GM18951 (cell line): Measurements from ENCODE around the gene COG4.

Experiments
- POLR2A ChIP-seq: IDR thresholded peaks from 4 replicates; pipeline ENCODE4 v1.6.1; 2011; ENCODE audit warnings: mild to moderate bottlenecking; ENCODE audit not compliant: insufficient read length, insufficient read depth; ENCODE audit errors: extremely low read depth
- in situ Hi-C: fragments of 300-500 bp; cut with MboI; formaldehyde crosslinking; loops from one replicate; pipeline ENCODE4 v1.12.0; 2022; ENCODE audit warnings: low sequenced_read_pairs, mixed read lengths, inconsistent platforms; ENCODE audit not compliant: unreplicated experiment

COG4 gene

GRCh38 chr16:70433458-70434103, 89.8 kb downstream of the COG4 start:
- no peak for TF ChIP-seq POLR2A
- in situ Hi-C loops, result no loop called here

DNA sequence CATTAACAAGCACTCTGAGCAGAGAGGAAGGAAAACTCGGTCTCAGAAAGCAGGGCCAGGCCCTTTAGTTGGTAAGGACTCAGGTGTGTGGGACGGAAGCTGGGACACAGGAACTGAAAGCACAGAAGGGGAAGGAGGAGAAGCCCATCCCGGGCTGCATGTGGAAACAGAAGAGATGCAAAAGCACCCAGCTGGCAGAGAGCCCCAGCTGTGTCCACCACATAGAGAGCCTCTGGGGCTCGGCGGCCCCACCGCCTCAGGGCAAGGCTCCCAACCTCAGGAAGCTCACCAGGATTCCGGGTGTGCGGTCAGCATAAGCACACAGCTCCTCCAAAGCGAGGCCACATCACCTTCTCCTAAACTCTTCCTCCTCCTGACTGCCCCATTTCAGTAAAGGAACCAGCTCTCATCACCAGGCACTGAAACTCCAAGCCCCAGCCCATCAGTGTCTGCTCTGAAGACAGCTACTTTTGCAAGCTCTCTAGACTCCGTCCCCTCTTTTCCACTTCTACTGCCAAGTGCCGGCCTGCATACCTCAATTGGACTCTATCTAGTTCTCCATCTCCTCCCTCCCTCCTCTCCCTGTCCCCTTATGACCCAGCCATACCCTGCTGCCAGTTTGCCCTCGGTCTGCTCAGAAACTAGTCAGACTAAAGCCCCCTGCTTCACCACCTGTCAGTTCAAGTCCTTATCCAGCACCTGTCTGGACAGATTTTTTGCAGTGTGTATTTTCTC, 90.5 kb downstream of the COG4 start:
- TF ChIP-seq POLR2A, result peak; percentile 59
- in situ Hi-C loops, result no loop called here

DNA sequence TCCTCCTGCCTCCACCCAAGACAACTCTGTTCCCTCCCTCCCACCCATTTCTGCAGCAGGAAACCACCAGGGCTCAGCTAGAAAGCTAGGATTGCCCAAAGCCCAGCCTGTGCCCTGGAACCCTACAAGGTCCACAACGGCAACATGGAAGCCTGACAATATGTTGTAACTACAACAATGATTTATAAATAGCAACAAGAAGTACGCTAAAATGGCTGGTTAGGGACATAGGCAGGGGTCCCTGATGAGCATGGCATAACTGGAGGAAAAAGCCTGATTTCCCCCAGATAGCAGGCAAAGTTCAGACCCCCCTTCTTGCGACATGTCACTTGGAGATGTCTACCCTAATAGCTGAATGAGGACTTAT, 91.0 kb downstream of the COG4 start:
- no peak for TF ChIP-seq POLR2A
- in situ Hi-C loops, result no loop called here

DNA sequence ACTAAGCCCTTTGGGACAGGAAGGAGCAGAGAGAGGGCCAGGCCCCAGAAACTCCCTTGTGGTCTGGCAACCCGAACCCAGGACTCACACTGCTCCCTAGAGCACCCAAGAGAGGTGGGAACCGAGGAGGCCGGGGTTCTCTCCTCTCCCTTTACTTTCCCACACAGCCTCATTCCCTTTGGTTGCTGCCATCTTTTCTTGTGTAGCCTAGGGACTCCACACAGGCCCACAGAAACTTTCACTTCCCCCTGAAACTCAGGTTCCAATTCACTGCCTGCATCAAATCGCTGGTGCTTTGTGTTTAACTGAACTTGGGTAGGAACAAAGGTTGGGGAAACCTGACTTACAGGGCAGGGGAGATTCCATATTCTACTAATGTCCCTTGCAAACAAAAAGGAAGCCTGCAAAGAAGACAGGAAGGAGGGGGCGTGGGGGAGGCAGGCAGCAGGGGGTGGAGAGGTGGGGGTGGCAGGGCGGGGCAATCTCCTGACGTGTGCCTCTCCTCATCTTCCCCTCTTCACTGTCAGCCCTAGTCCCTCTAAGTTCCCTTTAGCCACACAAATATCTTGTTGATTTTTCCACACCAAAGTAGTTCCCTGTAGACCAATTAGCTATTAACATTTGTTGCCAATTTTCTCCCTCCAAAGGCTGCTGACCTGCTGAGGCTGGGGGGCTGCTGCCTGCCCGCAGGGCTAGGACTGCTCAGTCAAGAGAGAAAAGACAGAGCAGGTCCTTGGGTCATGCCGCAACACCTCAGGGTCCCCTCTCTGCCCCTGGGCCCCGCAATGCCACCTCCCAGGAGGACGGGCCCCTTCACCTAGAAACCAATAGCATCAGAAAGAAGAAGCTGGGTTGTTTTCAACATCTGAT, 92.5 kb downstream of the COG4 start:
- in situ Hi-C loops, result no loop called here
- TF ChIP-seq POLR2A, result peak; percentile 19
